Stomach (tissue), 9 donors: ENCODE measurements around the gene C22orf31. TPM values are rescaled to one million over a fixed set of nuclear protein-coding genes. Genes with fewer than 3 reads are reported as not detected.

ENCODE experiments used
- DNase-seq, 2 donors: peaks; one replicate each; pipeline versions ENCODE4 v3.0.0 to v3.0.0-alpha.2; 2013 to 2019
- H3K27ac ChIP-seq, 5 donors: fragments of 200-600 bp in 4 of 5; sonication (generic) in 4 of 5; one replicate each; pipeline ENCODE4 v1.5.1; 2013 to 2019; ENCODE audit warnings: mild to moderate bottlenecking in 1 of 5, moderate library complexity in 1 of 5
- H3K27me3 ChIP-seq, 3 donors: fragments of 200-600 bp; sonication (generic); one replicate each; pipeline ENCODE4 v1.5.1; 2017 to 2019; ENCODE audit warnings: mixed run types in 1 of 3
- H3K36me3 ChIP-seq, 4 donors: fragments of 200-600 bp; sonication (generic); 1 replicate in 3 of 4; 2 replicates in 1 of 4; pipeline ENCODE4 v1.5.1; 2016 to 2019
- H3K4me1 ChIP-seq, 4 donors: fragments of 200-600 bp; sonication (generic); one replicate each; pipeline ENCODE4 v1.5.1; 2016 to 2019
- H3K4me3 ChIP-seq, 4 donors: fragments of 200-600 bp; sonication (generic) in 3 of 4; one replicate each; pipeline ENCODE4 v1.5.1; 2016 to 2019; ENCODE audit warnings: mild to moderate bottlenecking in 1 of 4
- H3K9me3 ChIP-seq, 4 donors: fragments of 200-600 bp; sonication (generic); one replicate each; pipeline ENCODE4 v1.5.1; 2016 to 2019
- CTCF ChIP-seq, 7 experiments: fragments of 450-650 bp in 4 of 7; fragments of 200-600 bp in 3 of 7; sonication (generic) in 3 of 7; IDR thresholded peaks; one replicate each; pipeline ENCODE4 v1.5.1; 2016 to 2019; ENCODE audit warnings: antibody characterized with exemption in 7 of 7, control low read depth in 2 of 7, mild to moderate bottlenecking in 1 of 7
- EP300 ChIP-seq: sonication (generic); formaldehyde crosslinking; IDR thresholded peaks from one replicate; pipeline ENCODE4 v1.6.1; 2017; ENCODE audit warnings: antibody characterized with exemption
- POLR2A ChIP-seq, 4 donors: fragments of 450-650 bp; IDR thresholded peaks; one replicate each; pipeline ENCODE4 v1.6.1; 2016; ENCODE audit warnings: antibody characterized with exemption in 4 of 4, control low read depth in 2 of 4, mild to moderate bottlenecking in 1 of 4, moderate library complexity in 1 of 4
- POLR2AphosphoS5 ChIP-seq, 3 donors: sonication (generic); formaldehyde crosslinking; IDR thresholded peaks; one replicate each; pipeline ENCODE4 v1.6.1; 2016; ENCODE audit warnings: antibody characterized with exemption in 3 of 3
- WGBS, 5 donors: extraction: QIAGEN DNeasy Blood & Tissue Kit in 3 of 5; methylation state at CpG; one replicate each; pipeline versions ENCODE4 v1.1.5 to v1.1.7; 2013 to 2018; 5-methylcytosine and 5-hydroxymethylcytosine counted together
- intact Hi-C: fragments of 100-400 bp; cut with DNase I; formaldehyde crosslinking; loops from one replicate; pipeline ENCODE4 v1.15.1; 2023; ENCODE audit warnings: low total_unique reads
- polyA plus RNA-seq, 3 donors: library from polyadenylated mRNA; stranded (reverse); fragments of 200-250 nt; gene quantifications; one replicate each; pipeline ENCODE4 v1.2.3, GENCODE V29; 2013
- total RNA-seq, 5 donors: library from RNA; depleted of rRNA; stranded (reverse); fragments of >200 nt; gene quantifications; one replicate each; pipeline versions ENCODE4 v1.1.0 to v1.2.3, GENCODE V29; 2014 to 2016
- donor health status: healthy with polysubstance abuse.
- donor health status: Bipolar disorder and iron deficiency.
- donor health status: healthy.

Gene C22orf31
- total and polyA plus RNA-seq, 8 donors: 0.55 TPM; not detected in 7

DNA sequence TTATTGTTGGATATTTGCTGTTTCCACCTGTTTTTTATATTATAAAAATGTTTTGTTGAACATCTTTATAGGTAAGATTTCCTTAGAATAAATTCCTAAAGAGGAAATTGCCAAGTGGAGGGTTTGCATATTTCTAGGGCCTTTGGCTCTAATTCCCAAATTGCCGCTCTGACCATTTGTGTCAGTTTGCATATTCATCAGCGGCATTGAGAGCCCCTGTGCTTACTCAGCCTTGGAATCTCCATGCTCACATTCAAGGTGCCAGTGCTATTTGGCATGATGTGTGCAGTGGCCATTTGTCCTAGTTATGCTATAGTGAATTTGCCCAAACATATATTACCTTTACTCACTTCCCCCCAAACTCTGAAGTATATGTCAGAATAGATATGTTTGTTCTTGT is 36.7 kb upstream of the C22orf31 start:
- intact Hi-C loops: no loop called here
- no peak overlapping the region for H3K4me3 ChIP-seq
- no peaks in the 10 kb centered on the region for H3K9me3 ChIP-seq
- H3K4me1 ChIP-seq: peaks cover 4 to 21% (median 18%) of the 10 kb centered on the region in 4 donors
- peaks cover 0 to 20% (median 14%) of the 10 kb centered on the region in 4 donors for H3K36me3 ChIP-seq
- H3K27ac ChIP-seq: no peak overlapping the region
- no peak for DNase-seq
- no peak for TF ChIP-seq POLR2A (IDR thresholded peaks at IDR 0.05)
- TF ChIP-seq CTCF (IDR thresholded peaks at IDR 0.05): no peak
- no peak for TF ChIP-seq POLR2AphosphoS5 (IDR thresholded peaks at IDR 0.05)
- WGBS, 5 donors: 89 to 98% (median 96%) methylated on average over 2 of the region's 2 CpGs
- no peaks in the 10 kb centered on the region for H3K27me3 ChIP-seq

GRCh38 chr22:29096736-29097669 is 35.4 kb upstream of the C22orf31 start:
- 48 to 68% (median 64%) methylated on average over 13 of the region's 13 CpGs for WGBS, 5 donors
- H3K9me3 ChIP-seq: no peaks in the 10 kb centered on the region
- TF ChIP-seq POLR2AphosphoS5 (IDR thresholded peaks at IDR 0.05): peak in 2 of 3 donors; percentile 6 to 30
- no peak for TF ChIP-seq EP300
- TF ChIP-seq POLR2A (IDR thresholded peaks at IDR 0.05): no peak
- no peak overlapping the region for H3K4me3 ChIP-seq
- peaks cover 17 to 34% (median 31%) of the 10 kb centered on the region in 4 donors for H3K4me1 ChIP-seq
- peaks cover 0 to 20% (median 14%) of the 10 kb centered on the region in 4 donors for H3K36me3 ChIP-seq
- DNase-seq: peak; percentile 64 to 74
- H3K27ac ChIP-seq: peak overlapping the region in 4 of 5 donors; percentile 11 to 61 (median 30)
- H3K27me3 ChIP-seq: no peaks in the 10 kb centered on the region
- intact Hi-C loops: no loop called here

- Histone ChIP-seq H3K27ac (peak overlapping the region in 1 of 5 donors; percentile 27), H3K9me3 (no peaks in the 10 kb centered on the region), H3K36me3 (peaks cover 0 to 20% (median 14%) of the 10 kb centered on the region in 4 donors), H3K4me3 (no peak overlapping the region), H3K4me1 (peaks cover 17 to 46% (median 38%) of the 10 kb centered on the region in 4 donors), H3K27me3 (no peaks in the 10 kb centered on the region)
- 52 to 71% (median 60%) methylated on average over 2 of the region's 2 CpGs for WGBS, 5 donors
- TF ChIP-seq POLR2AphosphoS5 (IDR thresholded peaks at IDR 0.05) (no peak), POLR2A (IDR thresholded peaks at IDR 0.05) (no peak)
- no peak for DNase-seq
- intact Hi-C loops: no loop called here
Measured at GRCh38 chr22:29095459-29095858, 33.8 kb upstream of the C22orf31 start.

GRCh38 chr22:29093501-29094300 is 32.1 kb upstream of the C22orf31 start:
- WGBS, 5 donors: 53 to 75% (median 71%) methylated on average over 4 of the region's 4 CpGs
- peaks cover 0 to 9% (median 3%) of the 10 kb centered on the region in 4 donors for H3K36me3 ChIP-seq
- peak in 1 of 2 donors; percentile 75 for DNase-seq
- H3K27ac ChIP-seq: peak overlapping the region in 4 of 5 donors; percentile 2 to 73 (median 56)
- TF ChIP-seq EP300: no peak
- TF ChIP-seq POLR2AphosphoS5 (IDR thresholded peaks at IDR 0.05): no peak
- TF ChIP-seq CTCF (IDR thresholded peaks at IDR 0.05): no peak
- TF ChIP-seq POLR2A (IDR thresholded peaks at IDR 0.05): no peak
- H3K4me3 ChIP-seq: no peak overlapping the region
- H3K27me3 ChIP-seq: no peaks in the 10 kb centered on the region
- intact Hi-C loops: no loop called here
- H3K4me1 ChIP-seq: peaks cover 22 to 57% (median 53%) of the 10 kb centered on the region in 4 donors
- H3K9me3 ChIP-seq: no peaks in the 10 kb centered on the region

- peaks cover 22 to 57% (median 53%) of the 10 kb centered on the region in 4 donors for H3K4me1 ChIP-seq
- intact Hi-C loops: no loop called here
- peaks cover 0 to 8% (median 3%) of the 10 kb centered on the region in 4 donors for H3K36me3 ChIP-seq
- no peak for DNase-seq
- H3K9me3 ChIP-seq: no peaks in the 10 kb centered on the region
- H3K27me3 ChIP-seq: no peaks in the 10 kb centered on the region
- 86 to 100% (median 92%) methylated on average over 1 of the region's 1 CpG for WGBS, 5 donors
- H3K4me3 ChIP-seq: no peak overlapping the region
- no peak for TF ChIP-seq POLR2AphosphoS5 (IDR thresholded peaks at IDR 0.05)
- no peak for TF ChIP-seq POLR2A (IDR thresholded peaks at IDR 0.05)
- TF ChIP-seq CTCF (IDR thresholded peaks at IDR 0.05): no peak
- no peak for TF ChIP-seq EP300
- peak overlapping the region in 3 of 5 donors; percentile 49 to 73 (median 64) for H3K27ac ChIP-seq
Measured at GRCh38 chr22:29093030-29093429, 31.4 kb upstream of the C22orf31 start.
